Measurements from ENCODE around the gene BCL11B.

The BCL11B gene

GRCh38 chr14:99157676-99158075 lies 114.3 kb downstream of the BCL11B start:
- no peak for DNase-seq

- DNase-seq = no peak
Observed at GRCh38 chr14:99157246-99157645, 114.8 kb downstream of the BCL11B start.

GRCh38 chr14:99156814-99157213 lies 115.2 kb downstream of the BCL11B start:
- no peak for DNase-seq

DNA sequence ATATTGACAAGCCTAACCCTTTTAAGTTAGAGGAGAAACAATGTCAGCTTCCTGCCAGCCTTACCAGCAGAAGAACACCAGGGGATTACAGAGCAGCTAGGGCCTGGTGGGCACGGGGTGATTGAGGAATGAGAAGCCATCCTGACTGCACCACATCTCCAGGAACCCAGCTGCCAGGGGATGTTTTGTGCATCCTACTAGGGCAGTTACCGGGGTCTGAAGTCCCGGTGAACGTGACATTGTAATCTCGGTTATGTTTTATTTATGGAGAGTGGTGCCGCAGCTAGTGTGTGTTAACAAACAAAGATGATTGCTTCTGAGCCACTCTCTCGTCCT lies 115.9 kb downstream of the BCL11B start:
- no peak for DNase-seq

GRCh38 chr14:99155173-99156089 lies 116.6 kb downstream of the BCL11B start:
- no peak for DNase-seq

DNA sequence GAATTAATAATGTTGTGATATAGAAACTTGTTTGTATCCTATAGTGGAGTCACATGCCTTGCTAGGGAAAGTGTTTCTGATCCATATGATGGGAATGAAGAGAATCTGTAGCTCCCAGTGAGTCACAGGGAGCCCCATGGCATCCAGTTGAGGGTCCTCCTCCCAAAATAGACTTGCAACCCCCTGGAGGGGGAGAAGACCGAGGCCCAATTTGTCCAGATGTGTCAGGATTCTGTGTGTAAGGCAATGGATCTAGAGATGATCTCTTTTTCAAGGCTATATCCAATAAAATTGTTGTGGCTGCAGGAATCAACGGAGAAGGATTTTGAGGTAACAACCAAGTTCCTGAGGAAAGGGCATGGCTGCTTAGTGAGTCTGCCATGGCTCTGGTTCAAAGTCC lies 121.8 kb downstream of the BCL11B start:
- no peak for DNase-seq

GRCh38 chr14:99148861-99149610 lies 123.0 kb downstream of the BCL11B start:
- DNase-seq = no peak

- DNase-seq = no peak
Observed at GRCh38 chr14:99148131-99148530, 123.9 kb downstream of the BCL11B start.

DNA sequence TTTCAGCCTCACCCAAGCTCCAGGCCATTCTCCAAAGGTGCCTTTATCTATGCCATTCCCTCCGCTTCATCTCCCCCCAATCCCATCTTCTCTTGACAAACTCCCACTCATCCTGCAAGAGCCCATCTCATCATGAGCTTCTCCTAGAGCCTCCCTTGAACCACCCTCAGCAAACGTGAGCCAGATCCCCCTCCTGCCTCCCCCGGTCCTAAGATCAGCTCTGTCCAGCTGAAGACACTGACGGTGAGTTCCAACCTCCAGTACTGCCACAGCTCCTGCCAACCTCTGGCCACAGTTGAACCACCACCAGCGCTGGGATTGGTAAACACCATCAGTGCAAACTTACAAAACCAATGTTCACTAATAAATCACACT lies 124.6 kb downstream of the BCL11B start:
- DNase-seq = no peak

DNA sequence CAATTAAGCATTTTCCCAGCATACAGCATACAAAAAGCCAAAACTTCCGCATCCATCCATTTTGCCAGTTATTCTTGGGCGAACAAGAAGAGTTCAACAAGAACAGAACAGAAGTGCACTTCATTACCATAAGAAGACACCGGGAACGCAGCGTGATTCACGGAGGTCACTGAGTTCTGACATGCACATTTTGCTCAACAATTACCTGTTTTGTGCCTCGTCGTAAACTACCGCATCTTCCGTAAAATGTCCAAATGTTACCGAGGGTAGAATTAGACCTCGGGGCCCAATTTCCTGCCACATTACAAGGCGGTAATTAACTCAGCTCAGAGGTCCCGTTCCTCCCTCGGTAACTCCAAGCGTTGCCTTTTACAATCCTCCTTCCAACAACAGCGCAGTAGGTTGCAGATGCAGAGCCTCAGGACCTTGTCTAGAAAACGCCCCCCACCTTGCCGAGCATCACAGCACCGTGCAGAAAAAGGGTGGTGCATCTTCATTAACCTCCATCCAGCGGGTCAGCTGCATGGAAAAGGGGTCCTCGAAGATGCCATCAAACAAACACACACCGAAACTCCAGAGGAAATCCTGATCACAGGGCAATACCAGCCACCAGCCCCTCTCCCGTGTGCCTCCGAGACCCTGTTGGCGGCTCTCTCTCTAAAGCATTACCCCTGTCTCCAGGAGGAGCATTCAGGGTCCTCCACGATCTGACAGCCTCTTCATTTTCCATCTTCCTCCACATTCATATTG lies 125.2 kb downstream of the BCL11B start:
- no peak for DNase-seq

DNA sequence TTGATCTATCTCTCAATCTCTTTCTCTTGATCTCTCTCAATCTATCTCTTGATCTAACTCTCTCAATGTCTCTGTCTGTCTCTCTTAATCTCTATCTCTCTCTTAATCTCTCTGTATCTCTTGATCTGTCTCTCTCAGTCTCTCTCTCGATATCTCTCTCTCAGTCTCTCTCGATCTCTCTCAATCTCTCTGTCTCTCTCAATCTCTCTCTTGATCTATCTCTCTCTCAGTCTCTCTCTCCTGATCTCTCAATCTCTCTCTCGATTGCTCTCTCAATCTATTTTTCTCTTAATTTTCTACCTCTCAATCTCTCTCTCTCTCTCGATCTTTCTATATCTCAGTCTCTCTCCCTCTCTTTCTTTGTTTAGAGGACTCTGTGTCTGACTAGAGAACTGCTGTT lies 126.7 kb downstream of the BCL11B start:
- no peak for DNase-seq

DNA sequence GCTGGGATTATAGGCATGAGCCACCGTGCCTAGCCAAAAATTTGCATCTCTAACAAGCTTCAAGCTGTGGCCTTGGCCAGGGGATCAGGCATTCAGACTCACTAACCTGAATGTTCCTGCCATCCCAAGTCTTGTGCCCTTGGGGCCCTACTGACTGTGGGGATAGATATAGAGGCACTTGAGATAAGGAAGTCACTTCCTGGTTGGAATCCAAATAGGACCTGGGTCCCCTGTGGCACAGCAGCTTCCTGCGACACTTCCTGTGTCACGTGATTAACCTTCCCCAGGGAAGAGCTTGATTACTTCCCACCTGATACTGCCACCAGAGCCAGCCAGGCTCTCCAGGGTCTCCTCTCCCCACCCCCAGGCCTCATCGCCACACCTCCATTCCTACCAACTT lies 128.2 kb downstream of the BCL11B start:
- no peak for DNase-seq

DNA sequence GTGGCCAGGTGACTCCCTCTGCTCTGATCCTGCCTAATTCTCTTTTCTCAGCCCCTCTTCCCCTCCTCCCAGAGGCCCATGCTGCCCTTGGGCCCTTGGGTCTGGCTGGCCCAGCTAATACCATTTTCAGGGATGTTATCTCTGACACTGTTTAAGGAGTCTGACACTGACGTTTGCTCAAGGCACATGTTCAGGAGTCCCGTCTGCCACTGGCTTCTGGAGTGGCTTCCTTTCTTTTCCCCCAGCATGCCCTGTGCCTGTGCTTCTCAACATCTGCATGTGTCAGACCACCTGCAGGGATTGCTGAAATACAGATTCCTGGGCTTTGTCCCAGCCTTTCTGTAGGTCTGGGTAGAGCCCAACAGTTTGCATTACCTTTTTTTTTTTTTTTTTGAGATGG lies 128.9 kb downstream of the BCL11B start:
- no peak for DNase-seq

DNA sequence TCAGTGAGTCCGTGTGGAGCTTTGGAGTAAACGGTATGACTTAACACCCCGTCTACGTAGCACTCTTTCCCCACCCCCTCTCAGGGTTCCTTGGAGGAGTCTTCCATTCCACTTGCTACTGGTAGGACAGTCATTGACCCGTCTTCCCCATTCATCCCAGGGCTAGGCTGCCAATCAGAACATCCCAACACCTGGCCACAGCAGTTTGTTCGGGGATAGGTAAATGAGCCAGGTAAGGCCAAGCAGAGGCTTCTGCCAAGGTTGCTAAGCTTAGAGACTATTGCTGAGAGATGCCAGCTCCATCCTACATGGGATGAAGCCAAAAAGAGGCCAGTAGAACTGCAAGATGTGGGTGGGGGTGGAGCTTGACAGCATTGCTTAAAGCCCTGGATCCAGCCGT lies 130.8 kb downstream of the BCL11B start:
- no peak for DNase-seq

DNA sequence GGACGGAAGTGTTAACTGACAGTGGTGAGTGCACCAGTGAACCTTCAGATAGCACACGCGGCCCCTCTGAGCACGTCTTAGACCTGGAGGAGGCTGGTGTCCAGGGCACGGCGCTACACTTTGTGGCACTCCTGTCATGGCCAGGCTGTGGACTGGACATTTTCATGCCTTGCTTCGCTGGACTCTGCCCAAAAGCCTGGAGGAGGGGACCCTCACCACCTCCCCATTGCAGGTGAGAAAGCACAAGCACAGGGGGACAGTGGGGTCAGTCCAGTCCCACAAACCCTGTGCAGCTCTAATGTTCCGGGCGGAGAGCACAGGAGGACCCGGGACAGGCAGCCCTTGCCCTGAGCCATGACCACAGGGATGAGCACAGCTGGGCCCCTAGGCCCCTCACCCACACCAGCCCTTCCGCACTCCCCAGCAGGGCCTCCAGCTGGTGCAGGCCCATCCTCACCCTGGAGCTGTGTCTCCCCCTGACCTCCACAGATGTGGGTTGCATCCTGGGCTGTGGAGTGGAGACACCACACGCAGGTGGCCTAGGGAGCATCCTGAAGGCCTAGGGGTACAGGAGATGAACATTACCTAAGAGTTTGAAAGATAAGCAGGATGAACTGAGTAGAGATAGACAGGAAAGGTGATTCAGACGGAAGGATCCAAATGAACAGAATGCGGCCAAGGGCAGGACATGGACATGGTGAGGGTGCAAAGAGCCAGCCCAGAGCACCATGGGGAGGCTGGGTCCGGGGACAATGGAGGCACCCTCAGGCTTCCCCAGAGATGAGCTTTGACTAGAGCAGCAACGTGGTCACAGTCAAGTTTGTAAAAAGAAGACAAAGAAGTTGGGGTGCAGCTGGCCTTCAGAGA lies 132.8 kb downstream of the BCL11B start:
- DNase-seq = no peak

DNA sequence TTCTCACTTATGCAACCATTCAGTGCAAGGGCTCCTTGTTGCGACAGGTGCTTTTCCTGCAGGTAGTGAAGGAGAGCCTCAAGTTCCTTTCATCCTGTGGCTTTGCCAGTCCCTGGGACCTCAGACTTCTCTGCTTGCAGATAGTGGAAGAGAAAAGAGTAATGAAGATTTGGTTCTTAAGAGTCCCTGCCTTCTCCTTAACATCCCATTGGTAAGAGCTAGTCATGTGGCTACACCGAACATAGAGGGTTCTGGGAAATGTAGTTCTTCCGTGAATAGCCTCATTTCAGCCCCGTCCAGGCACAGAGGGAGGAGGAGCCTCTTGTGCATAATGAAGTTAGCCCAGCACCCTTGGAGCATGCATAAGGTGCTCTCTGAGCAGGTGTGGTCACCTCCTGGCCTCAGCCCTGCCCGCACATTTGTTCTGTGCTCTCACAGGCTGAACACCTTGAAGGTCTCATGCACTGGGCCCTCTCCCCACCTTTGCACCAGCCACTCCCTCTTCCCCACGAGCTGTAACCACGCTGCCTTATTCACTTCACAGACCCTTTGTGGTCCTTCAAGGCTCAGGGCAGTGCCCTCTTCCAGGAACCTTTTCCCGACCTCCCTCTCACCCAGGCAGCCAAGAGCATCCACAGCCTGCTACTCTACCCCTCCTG lies 134.0 kb downstream of the BCL11B start:
- DNase-seq = no peak

- no peak for DNase-seq
Observed at GRCh38 chr14:99137001-99137700, 134.8 kb downstream of the BCL11B start.

GRCh38 chr14:99136401-99136800 lies 135.6 kb downstream of the BCL11B start:
- DNase-seq = no peak

DNA sequence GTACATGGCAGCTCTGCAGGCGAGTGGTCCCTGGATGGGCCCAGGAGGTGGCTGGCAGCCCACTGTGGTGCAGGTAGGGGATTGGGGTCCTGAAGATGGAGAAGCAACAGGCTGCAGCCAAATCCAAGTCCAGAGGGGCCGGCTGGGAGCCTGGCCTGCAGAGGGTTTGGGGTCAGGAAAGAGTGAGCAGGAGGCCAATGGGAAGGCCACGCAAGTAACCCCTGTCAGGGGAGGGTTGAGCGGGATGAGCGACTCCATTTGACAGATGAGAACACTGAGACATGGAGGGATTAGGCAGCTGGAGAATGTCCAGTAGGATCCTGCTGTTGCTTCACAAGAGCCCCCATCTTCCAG lies 136.0 kb downstream of the BCL11B start:
- DNase-seq = no peak

- no peak for DNase-seq
Observed at GRCh38 chr14:99134516-99135046, 137.4 kb downstream of the BCL11B start.
